GM12872 (cell line): ENCODE results near the gene DRD2.

Experiments used
- TF ChIP-seq, protein P1 (sequence below): IDR thresholded peaks from 3 replicates; pipeline ENCODE4 v1.5.1; 2011; ENCODE audit warnings: low read depth, mild to moderate bottlenecking, low read length, moderate library complexity; ENCODE audit not compliant: insufficient read depth

Gene DRD2

DNA sequence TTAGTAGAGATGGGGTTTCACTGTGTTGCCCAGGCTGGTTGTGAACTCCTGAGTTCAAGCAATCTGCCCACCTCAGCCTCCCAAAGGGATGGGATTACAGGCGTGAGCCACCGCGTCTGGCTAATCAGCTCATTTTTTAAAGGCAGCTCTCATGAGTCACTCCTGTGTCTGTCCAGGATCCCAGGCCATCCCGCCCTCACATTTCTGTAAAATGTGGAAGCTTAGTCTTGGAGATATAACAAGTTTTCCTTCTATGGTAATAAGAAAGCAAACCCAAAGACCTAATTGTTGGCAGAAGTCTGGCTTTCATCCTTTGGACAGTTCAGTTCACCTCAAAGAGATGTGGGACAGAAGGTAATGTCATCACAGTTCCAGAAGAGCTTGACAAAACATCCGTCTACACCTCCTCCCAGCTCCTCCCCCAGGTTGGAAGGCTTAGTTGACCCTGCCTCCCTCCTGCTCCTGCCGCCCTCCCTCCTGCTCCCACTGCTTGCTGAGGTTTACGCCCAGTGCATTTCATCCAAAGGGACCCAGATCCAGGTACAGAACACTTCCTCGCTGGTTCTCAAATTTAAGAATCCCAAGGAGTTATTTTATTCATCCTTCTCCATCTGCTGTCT lies 6.4 kb downstream of the DRD2 start:
- TF ChIP-seq, protein P1, sequence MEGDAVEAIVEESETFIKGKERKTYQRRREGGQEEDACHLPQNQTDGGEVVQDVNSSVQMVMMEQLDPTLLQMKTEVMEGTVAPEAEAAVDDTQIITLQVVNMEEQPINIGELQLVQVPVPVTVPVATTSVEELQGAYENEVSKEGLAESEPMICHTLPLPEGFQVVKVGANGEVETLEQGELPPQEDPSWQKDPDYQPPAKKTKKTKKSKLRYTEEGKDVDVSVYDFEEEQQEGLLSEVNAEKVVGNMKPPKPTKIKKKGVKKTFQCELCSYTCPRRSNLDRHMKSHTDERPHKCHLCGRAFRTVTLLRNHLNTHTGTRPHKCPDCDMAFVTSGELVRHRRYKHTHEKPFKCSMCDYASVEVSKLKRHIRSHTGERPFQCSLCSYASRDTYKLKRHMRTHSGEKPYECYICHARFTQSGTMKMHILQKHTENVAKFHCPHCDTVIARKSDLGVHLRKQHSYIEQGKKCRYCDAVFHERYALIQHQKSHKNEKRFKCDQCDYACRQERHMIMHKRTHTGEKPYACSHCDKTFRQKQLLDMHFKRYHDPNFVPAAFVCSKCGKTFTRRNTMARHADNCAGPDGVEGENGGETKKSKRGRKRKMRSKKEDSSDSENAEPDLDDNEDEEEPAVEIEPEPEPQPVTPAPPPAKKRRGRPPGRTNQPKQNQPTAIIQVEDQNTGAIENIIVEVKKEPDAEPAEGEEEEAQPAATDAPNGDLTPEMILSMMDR, result no peak

DNA sequence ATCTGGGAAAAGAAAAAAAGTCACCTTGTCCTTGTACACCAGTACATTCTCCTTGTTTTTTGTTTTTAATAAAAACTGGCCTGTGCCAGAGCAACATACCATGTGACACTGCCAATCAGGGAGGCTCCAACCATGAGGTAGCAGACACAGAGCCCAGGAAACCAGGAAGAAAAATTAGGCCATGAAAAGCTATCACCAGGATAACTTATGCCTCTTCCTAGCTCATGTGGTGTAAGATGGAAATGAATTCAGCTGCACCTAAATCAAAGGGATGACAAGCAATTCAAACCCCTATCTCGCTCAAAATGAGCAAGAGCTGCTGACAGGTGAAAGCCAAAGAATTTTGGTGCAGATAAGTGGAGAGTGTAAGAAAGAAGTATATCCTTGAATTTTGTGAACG lies 7.7 kb downstream of the DRD2 start:
- TF ChIP-seq, protein P1, result no peak

- TF ChIP-seq, protein P1, result no peak
Measured at GRCh38 chr11:113465786-113466185, 9.4 kb downstream of the DRD2 start.

DNA sequence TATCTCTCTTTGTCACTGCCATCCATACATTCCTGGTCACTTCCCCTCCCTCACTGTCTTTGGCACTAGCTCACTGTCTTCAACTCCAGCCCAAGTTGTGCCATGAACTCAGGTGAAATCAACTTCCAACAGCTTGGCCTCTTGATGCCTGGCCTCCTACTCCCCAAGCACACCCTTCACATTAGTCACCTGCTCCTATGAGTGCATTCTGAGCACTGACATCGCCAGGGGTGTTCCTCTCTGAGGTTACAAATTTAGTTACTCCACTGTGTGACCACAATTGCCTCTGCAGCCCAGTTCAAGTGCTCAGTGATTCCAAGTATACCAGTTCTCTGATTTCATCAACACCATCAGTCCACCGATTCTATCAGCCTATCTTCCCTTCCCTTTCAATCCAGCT lies 10.8 kb downstream of the DRD2 start:
- TF ChIP-seq, protein P1, result no peak

DNA sequence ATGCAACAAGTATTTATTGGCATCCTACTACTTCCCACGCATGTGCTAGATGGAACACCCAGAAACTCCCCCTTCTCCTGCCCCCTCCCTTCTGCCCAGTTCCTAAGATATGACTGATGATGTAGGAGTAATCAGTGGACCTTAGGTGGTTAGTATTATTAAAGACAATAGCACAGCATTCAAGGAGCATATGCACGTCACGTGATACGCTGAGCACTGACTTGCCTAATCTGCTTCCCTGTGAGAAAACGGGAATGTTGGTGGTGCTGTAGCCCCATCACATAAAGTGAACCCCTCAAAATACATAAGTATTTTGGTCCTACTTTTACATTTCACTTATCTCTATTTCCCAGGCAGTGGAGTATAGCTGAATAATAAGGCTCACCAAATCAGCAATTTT lies 12.4 kb downstream of the DRD2 start:
- TF ChIP-seq, protein P1, result no peak

DNA sequence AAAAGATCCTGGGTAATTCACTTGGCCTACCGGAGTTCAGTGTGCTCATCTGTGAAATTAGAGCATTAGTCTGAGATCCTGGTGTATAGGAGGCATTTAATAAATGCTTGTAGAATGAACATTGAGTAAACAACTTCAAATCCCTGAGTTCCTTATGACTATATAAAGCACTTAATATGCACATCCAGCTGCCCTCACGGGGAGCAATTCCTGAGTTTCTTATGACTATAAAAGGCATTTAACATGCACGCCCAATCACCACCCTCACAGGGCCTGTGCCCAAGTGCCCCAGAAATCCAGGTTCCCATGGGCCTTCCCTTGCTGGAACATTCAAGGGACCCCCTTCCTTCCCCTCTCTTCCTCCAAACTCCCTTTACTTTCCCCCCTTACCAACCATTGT lies 13.6 kb downstream of the DRD2 start:
- TF ChIP-seq, protein P1, result no peak

- TF ChIP-seq, protein P1, result no peak
Measured at GRCh38 chr11:113460469-113460868, 14.7 kb downstream of the DRD2 start.
